Gastroesophageal sphincter (tissue), 4 donors: ENCODE measurements around the gene SOD2. TPM values are rescaled to one million over a fixed set of nuclear protein-coding genes. Genes with fewer than 3 reads are reported as not detected.
"Not testable (repeated sequence)": the region's sequence is repeated elsewhere in the genome, so short reads cannot be mapped to it uniquely, and the experiment has no call there.

Experiments
- ATAC-seq: fragments of 150-250 bp; one replicate; pipeline ENCODE4 v1.9.1; 2016; ENCODE audit warnings: mild to moderate bottlenecking, moderate library complexity
- H3K27ac ChIP-seq, 4 donors: fragments of 200-600 bp; sonication (generic) in 3 of 4; 1 replicate in 3 of 4; 2 replicates in 1 of 4; pipeline ENCODE4 v1.5.1; 2016 to 2019
- H3K27me3 ChIP-seq: fragments of 200-600 bp; sonication (generic); one replicate; pipeline ENCODE4 v1.5.1; 2019
- H3K36me3 ChIP-seq, 2 donors: fragments of 200-600 bp; sonication (generic); one replicate each; pipeline ENCODE4 v1.5.1; 2019; ENCODE audit warnings: control low read depth in 1 of 2
- H3K4me1 ChIP-seq, 3 donors: fragments of 200-600 bp; sonication (generic); 1 replicate in 2 of 3; 2 replicates in 1 of 3; pipeline ENCODE4 v1.5.1; 2016 to 2019; ENCODE audit warnings: control low read depth in 2 of 3
- H3K4me3 ChIP-seq, 2 donors: fragments of 200-600 bp; sonication (generic); one replicate each; pipeline ENCODE4 v1.5.1; 2019; ENCODE audit warnings: mild to moderate bottlenecking in 1 of 2, moderate library complexity in 1 of 2
- H3K9me3 ChIP-seq, 3 donors: fragments of 200-600 bp; sonication (generic); one replicate each; pipeline ENCODE4 v1.5.1; 2017 to 2019; ENCODE audit warnings: control low read depth in 2 of 3
- CTCF ChIP-seq, 4 experiments: fragments of 200-600 bp in 2 of 4; fragments of 450-650 bp in 2 of 4; sonication (generic) in 1 of 4; IDR thresholded peaks; one replicate each; pipeline ENCODE4 v1.5.1; 2017 to 2019; ENCODE audit warnings: antibody characterized with exemption in 4 of 4, mild to moderate bottlenecking in 2 of 4, moderate library complexity in 2 of 4
- EP300 ChIP-seq: sonication (generic); formaldehyde crosslinking; IDR thresholded peaks from one replicate; pipeline ENCODE4 v1.6.1; 2017; ENCODE audit warnings: antibody characterized with exemption, mild to moderate bottlenecking
- POLR2A ChIP-seq, 2 donors: fragments of 450-650 bp; IDR thresholded peaks; one replicate each; pipeline ENCODE4 v1.6.1; 2017; ENCODE audit warnings: antibody characterized with exemption in 2 of 2, mild to moderate bottlenecking in 2 of 2, moderate library complexity in 1 of 2
- POLR2AphosphoS5 ChIP-seq: sonication (generic); formaldehyde crosslinking; IDR thresholded peaks from one replicate; pipeline ENCODE4 v1.6.1; 2017; ENCODE audit warnings: antibody characterized with exemption
- WGBS, 2 donors: methylation state at CpG; one replicate each; pipeline ENCODE4 v1.1.5; 2018; ENCODE audit warnings: low coverage in 1 of 2; 5-methylcytosine and 5-hydroxymethylcytosine counted together
- total RNA-seq, 4 donors: library from RNA; depleted of rRNA; stranded (reverse); fragments of >200 nt; gene quantifications; one replicate each; pipeline ENCODE4 v1.1.0, GENCODE V29; 2016

SOD2 gene
- total RNA-seq, 4 donors from 2014 or later = 256 to 921 (median 488) TPM

GRCh38 chr6:159690135-159690534 is 2.9 kb downstream of the SOD2 start:
- not testable (repeated sequence) for H3K9me3 ChIP-seq, H3K27ac ChIP-seq, H3K27me3 ChIP-seq, ATAC-seq
- 62 to 93% methylated on average over 6 to 13 of the region's 13 CpGs for WGBS, 2 donors
- Histone ChIP-seq H3K36me3 (peaks cover 0 to 52% of the 10 kb centered on the region in 2 donors), H3K4me1 (peaks cover 4 to 86% (median 19%) of the 10 kb centered on the region in 3 donors), H3K4me3 (peak overlapping the region in 1 of 2 donors; percentile 94)
- peak; percentile 9 for TF ChIP-seq POLR2AphosphoS5

GRCh38 chr6:159689001-159689400 is 4.0 kb downstream of the SOD2 start:
- TF ChIP-seq POLR2AphosphoS5 (peak; percentile 10), EP300 (no peak)
- Histone ChIP-seq H3K4me3 (peak overlapping the region in 1 of 2 donors; percentile 94), H3K4me1 (peaks cover 0 to 83% (median 11%) of the 10 kb centered on the region in 3 donors), H3K27me3 (no peaks in the 10 kb centered on the region), H3K27ac (peak overlapping the region in 2 of 4 donors; percentile 22 to 33), H3K9me3 (no peaks in the 10 kb centered on the region), H3K36me3 (peaks cover 0 to 63% of the 10 kb centered on the region in 2 donors)
- WGBS, 2 donors = 73% methylated on average over 6 of the region's 6 CpGs; no CpG with 5 or more reads in 1 of the 2 donors
- no peak for ATAC-seq

- peaks cover 0 to 86% (median 9%) of the 10 kb centered on the region in 3 donors for H3K4me1 ChIP-seq
- WGBS, 2 donors = 60 to 76% methylated on average over 3 to 5 of the region's 5 CpGs
- no peak for ATAC-seq
- H3K4me3 ChIP-seq = peak overlapping the region in 1 of 2 donors; percentile 94
- peak overlapping the region in 2 of 4 donors; percentile 22 to 33 for H3K27ac ChIP-seq
- H3K36me3 ChIP-seq = peaks cover 0 to 69% of the 10 kb centered on the region in 2 donors
- TF ChIP-seq CTCF (IDR thresholded peaks at IDR 0.05) (no peak), POLR2AphosphoS5 (no peak), EP300 (no peak), POLR2A (IDR thresholded peaks at IDR 0.05) (no peak)
- H3K27me3 ChIP-seq = no peaks in the 10 kb centered on the region
- H3K9me3 ChIP-seq = no peaks in the 10 kb centered on the region
Measured at GRCh38 chr6:159688266-159688905, 4.7 kb downstream of the SOD2 start.

GRCh38 chr6:159687341-159687740 is 5.7 kb downstream of the SOD2 start:
- no peak overlapping the region for H3K27ac ChIP-seq
- no peak overlapping the region for H3K4me3 ChIP-seq
- ATAC-seq = no peak
- TF ChIP-seq EP300 = no peak
- no peak for TF ChIP-seq POLR2A (IDR thresholded peaks at IDR 0.05)
- TF ChIP-seq CTCF (IDR thresholded peaks at IDR 0.05) = no peak
- TF ChIP-seq POLR2AphosphoS5 = no peak
- no peaks in the 10 kb centered on the region for H3K9me3 ChIP-seq
- 84 to 89% methylated on average over 8 to 9 of the region's 9 CpGs for WGBS, 2 donors
- H3K27me3 ChIP-seq = no peaks in the 10 kb centered on the region
- peaks cover 0 to 80% of the 10 kb centered on the region in 2 donors for H3K36me3 ChIP-seq
- peaks cover 0 to 96% (median 9%) of the 10 kb centered on the region in 3 donors for H3K4me1 ChIP-seq

- TF ChIP-seq POLR2AphosphoS5 (no peak), CTCF (IDR thresholded peaks at IDR 0.05) (no peak)
- 75 to 92% methylated on average over 3 of the region's 3 CpGs for WGBS, 2 donors
- Histone ChIP-seq H3K27ac (no peak overlapping the region), H3K27me3 (no peaks in the 10 kb centered on the region), H3K4me3 (no peak overlapping the region), H3K4me1 (peaks cover 0 to 96% (median 9%) of the 10 kb centered on the region in 3 donors), H3K9me3 (no peaks in the 10 kb centered on the region), H3K36me3 (peaks cover 0 to 86% of the 10 kb centered on the region in 2 donors)
- no peak for ATAC-seq
Measured at GRCh38 chr6:159686703-159687102, 6.3 kb downstream of the SOD2 start.

- no peak for ATAC-seq
- Histone ChIP-seq H3K27ac (no peak overlapping the region), H3K9me3 (no peaks in the 10 kb centered on the region), H3K4me1 (peaks cover 0 to 96% (median 9%) of the 10 kb centered on the region in 3 donors), H3K4me3 (no peak overlapping the region), H3K27me3 (no peaks in the 10 kb centered on the region), H3K36me3 (peaks cover 0 to 93% of the 10 kb centered on the region in 2 donors)
- 62 to 70% methylated on average over 4 to 5 of the region's 5 CpGs for WGBS, 2 donors
- TF ChIP-seq EP300 (no peak), POLR2AphosphoS5 (no peak), CTCF (IDR thresholded peaks at IDR 0.05) (no peak), POLR2A (IDR thresholded peaks at IDR 0.05) (no peak)
Measured at GRCh38 chr6:159686040-159686439, 7.0 kb downstream of the SOD2 start.
